Measurements from ENCODE around the gene HPSE2.

Gene HPSE2

DNA sequence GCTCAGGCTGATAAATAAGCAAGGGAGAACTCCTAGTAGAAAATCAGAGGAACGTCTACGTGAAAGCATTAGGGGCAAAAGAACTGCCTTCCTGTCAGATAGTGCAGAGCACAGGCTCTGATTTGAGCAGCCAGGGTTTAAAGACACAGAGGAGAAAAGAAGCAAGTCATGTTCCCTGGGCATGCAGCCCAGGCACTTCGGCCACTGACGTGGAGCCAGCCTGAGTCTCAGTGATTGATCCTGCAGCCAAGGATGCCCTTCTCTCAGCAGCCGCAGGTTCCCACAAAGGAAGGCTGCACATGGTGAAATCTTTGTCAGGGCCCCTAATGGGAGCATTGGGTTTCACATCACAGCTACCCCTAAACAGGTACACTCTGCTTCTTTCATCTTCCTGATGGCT is 627.2 kb downstream of the HPSE2 start:
- Histone ChIP-seq H3K27ac (ENCODE audit: low read length) (no peak overlapping the region), H3K4me3 (ENCODE audit: low read length) (no peak overlapping the region), H3K36me3 (ENCODE audit: control insufficient read depth, low read depth, low read length) (no peaks in the 10 kb centered on the region), H3K4me1 (ENCODE audit: control insufficient read depth, low read depth, low read length) (peaks cover 9% of the 10 kb centered on the region), H3K9ac (ENCODE audit: low read length) (no peak overlapping the region), H3K27me3 (ENCODE audit: control insufficient read depth, insufficient read depth, low read length) (no peaks in the 10 kb centered on the region), H3K9me3 (ENCODE audit: control insufficient read depth, low read depth, low read length) (no peaks in the 10 kb centered on the region)

DNA sequence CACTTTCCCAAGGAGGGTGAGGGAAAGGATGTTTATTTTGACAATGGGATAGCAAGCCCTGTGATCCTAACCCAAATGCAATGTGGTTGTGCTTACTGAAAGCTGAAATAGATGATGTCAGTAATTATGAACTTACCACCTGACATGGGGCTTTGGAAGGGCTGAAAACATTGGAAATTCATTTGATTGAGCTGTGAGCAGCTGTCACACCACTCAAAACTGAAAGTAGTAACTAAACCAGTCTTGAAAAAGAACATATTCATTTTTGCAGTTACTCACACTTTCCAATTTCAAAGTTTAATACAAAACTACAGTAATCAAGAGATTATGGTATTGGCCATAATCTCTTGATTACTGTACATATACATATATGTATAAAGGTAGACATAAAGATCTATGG is 633.4 kb downstream of the HPSE2 start:
- no peak overlapping the region for H3K27ac ChIP-seq (ENCODE audit: low read length)
- no peaks in the 10 kb centered on the region for H3K9me3 ChIP-seq (ENCODE audit: control insufficient read depth, low read depth, low read length)

DNA sequence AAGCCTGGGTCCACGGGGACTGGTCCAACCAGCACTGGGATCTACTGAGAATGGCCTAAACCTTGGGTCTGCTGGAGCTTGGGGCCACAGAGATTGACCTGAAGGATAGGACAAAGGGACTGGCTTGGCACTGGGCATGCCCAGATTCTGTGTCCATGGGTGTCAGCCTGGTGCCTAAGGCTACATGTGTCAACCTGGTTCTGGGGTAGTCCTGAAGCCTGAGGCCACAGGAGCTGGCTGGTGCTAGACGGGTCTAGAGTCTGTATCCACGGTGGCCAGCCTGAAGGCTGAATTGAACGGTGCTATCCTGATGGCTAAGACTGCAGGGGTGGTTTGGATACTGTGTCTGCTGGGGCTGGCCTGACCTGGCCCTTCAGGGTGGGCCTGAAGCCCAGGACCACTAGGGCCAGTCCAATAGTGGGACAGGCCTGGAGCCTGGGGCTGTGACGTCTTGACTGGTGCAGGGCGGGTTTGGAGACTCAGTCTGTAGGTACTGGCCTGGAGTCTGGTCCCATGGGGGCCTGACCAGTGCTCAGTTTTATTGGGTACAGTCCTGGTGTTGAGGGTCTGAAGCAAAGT is 636.5 kb downstream of the HPSE2 start:
- no peaks in the 10 kb centered on the region for H3K36me3 ChIP-seq (ENCODE audit: control insufficient read depth, low read depth, low read length)
- H3K27ac ChIP-seq (ENCODE audit: low read length), result no peak overlapping the region
- H3K4me1 ChIP-seq (ENCODE audit: control insufficient read depth, low read depth, low read length), result no peaks in the 10 kb centered on the region
- H3K9me3 ChIP-seq (ENCODE audit: control insufficient read depth, low read depth, low read length), result no peaks in the 10 kb centered on the region
- no peaks in the 10 kb centered on the region for H3K27me3 ChIP-seq (ENCODE audit: control insufficient read depth, insufficient read depth, low read length)
- no peak overlapping the region for H3K9ac ChIP-seq (ENCODE audit: low read length)
- H3K4me3 ChIP-seq (ENCODE audit: low read length), result no peak overlapping the region

More for the DNA sequence above, 633.4 kb downstream of the HPSE2 start:
- Histone ChIP-seq H3K36me3 (ENCODE audit: control insufficient read depth, low read depth, low read length) (no peaks in the 10 kb centered on the region), H3K4me3 (ENCODE audit: low read length) (no peak overlapping the region), H3K27me3 (ENCODE audit: control insufficient read depth, insufficient read depth, low read length) (no peaks in the 10 kb centered on the region), H3K4me1 (ENCODE audit: control insufficient read depth, low read depth, low read length) (peaks cover 2% of the 10 kb centered on the region), H3K9ac (ENCODE audit: low read length) (no peak overlapping the region)

DNA sequence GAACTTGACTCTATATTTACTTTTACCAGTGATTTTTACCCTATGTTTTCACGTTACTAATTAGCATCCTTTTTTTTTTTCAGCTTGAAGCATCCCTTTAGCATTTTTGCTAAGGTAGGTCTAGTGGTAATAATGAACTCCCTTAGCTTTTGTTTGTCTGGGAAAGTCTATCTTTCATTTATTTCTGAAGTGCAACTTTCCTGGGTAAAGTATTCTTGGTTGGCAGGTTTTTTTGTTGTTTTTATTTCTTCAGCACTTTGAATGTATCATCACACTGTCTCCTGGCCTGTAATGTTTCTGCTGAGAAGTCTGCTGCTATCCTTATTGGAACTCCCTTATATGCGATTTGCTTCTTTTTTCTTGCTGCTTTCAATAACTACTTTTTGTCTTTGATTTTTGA is 639.2 kb downstream of the HPSE2 start:
- Histone ChIP-seq H3K27ac (ENCODE audit: low read length) (no peak overlapping the region), H3K9me3 (ENCODE audit: control insufficient read depth, low read depth, low read length) (no peaks in the 10 kb centered on the region), H3K4me1 (ENCODE audit: control insufficient read depth, low read depth, low read length) (no peaks in the 10 kb centered on the region), H3K27me3 (ENCODE audit: control insufficient read depth, insufficient read depth, low read length) (no peaks in the 10 kb centered on the region), H3K36me3 (ENCODE audit: control insufficient read depth, low read depth, low read length) (no peaks in the 10 kb centered on the region), H3K4me3 (ENCODE audit: low read length) (no peak overlapping the region), H3K9ac (ENCODE audit: low read length) (no peak overlapping the region)

DNA sequence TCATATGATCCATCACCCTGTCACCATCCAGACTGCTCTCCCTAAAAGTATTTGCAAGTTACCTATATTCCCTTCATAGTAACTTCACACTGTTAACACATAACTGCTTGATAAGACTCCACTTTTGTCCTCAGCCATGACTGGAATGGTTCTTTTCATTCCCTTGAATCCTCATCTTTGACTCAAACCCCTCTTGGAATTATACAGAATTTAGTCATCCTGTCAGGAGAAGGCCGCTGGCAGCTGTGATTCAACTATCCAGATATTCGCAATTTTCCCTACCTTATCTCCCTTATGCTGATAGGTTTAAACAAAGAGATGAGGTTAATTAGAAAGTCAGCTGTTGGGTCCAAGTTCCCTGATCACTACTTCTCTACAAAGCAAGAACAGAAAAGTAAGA is 646.0 kb downstream of the HPSE2 start:
- H3K9ac ChIP-seq (ENCODE audit: low read length), result no peak overlapping the region
- H3K27ac ChIP-seq (ENCODE audit: low read length), result no peak overlapping the region
- no peaks in the 10 kb centered on the region for H3K9me3 ChIP-seq (ENCODE audit: control insufficient read depth, low read depth, low read length)
- no peaks in the 10 kb centered on the region for H3K4me1 ChIP-seq (ENCODE audit: control insufficient read depth, low read depth, low read length)
- no peaks in the 10 kb centered on the region for H3K36me3 ChIP-seq (ENCODE audit: control insufficient read depth, low read depth, low read length)
- H3K4me3 ChIP-seq (ENCODE audit: low read length), result no peak overlapping the region
- no peaks in the 10 kb centered on the region for H3K27me3 ChIP-seq (ENCODE audit: control insufficient read depth, insufficient read depth, low read length)

DNA sequence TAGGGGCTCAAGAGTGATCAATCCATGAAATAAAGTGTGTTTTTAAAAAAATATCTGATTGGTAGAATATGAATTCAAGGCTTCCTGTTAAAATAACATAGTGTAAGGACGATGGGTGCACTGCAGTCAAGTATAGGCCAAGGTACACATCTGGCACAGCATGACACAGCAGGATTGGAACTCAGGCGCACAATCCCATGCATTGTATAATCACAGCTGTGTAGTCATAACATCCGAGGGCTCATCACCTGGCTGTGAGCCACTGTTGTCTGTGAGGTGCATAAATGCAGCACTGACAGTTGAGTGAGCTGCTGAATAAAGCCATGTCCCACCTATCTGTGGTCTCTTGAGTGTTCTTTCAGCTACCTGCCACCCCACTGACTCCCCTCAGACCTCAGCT is 646.6 kb downstream of the HPSE2 start:
- Histone ChIP-seq H3K9ac (ENCODE audit: low read length) (no peak overlapping the region), H3K36me3 (ENCODE audit: control insufficient read depth, low read depth, low read length) (no peaks in the 10 kb centered on the region), H3K4me3 (ENCODE audit: low read length) (no peak overlapping the region), H3K9me3 (ENCODE audit: control insufficient read depth, low read depth, low read length) (no peaks in the 10 kb centered on the region), H3K27ac (ENCODE audit: low read length) (no peak overlapping the region), H3K27me3 (ENCODE audit: control insufficient read depth, insufficient read depth, low read length) (no peaks in the 10 kb centered on the region), H3K4me1 (ENCODE audit: control insufficient read depth, low read depth, low read length) (no peaks in the 10 kb centered on the region)

DNA sequence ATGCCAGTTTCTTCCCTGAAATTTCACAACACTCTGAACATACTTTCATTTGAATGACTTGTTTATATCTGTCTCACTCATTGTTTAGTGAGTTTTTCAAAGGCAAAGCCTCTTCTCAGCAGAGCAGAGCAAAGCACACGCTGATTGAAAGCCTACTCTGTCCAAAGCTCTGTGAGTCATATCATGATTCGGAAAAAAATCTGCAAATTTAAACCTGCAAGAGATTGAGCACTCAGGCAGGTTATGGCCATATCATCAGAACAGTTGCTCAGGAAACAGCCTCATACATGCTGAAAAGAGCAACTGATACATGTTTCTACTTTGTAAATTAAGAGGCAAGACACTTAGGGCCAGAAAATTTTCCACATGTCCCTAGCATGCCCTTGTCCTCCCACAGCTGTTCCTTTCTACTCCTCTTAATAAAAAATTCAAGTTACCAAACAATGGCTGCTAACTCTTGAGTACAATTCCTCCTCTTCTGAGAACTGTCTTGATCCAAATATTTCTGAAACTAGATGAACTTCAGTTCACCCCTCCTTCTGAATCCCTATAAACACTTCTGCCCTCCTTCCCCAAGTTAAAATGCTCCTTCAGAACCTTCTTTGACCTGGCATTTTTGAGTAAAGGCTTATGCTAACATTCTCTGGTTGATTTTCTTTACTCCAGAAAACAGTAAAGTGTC is 648.4 kb downstream of the HPSE2 start:
- no peak overlapping the region for H3K4me3 ChIP-seq (ENCODE audit: low read length)
- no peaks in the 10 kb centered on the region for H3K4me1 ChIP-seq (ENCODE audit: control insufficient read depth, low read depth, low read length)
- no peaks in the 10 kb centered on the region for H3K27me3 ChIP-seq (ENCODE audit: control insufficient read depth, insufficient read depth, low read length)
- no peaks in the 10 kb centered on the region for H3K9me3 ChIP-seq (ENCODE audit: control insufficient read depth, low read depth, low read length)
- no peak overlapping the region for H3K27ac ChIP-seq (ENCODE audit: low read length)
- no peaks in the 10 kb centered on the region for H3K36me3 ChIP-seq (ENCODE audit: control insufficient read depth, low read depth, low read length)
- H3K9ac ChIP-seq (ENCODE audit: low read length), result no peak overlapping the region

DNA sequence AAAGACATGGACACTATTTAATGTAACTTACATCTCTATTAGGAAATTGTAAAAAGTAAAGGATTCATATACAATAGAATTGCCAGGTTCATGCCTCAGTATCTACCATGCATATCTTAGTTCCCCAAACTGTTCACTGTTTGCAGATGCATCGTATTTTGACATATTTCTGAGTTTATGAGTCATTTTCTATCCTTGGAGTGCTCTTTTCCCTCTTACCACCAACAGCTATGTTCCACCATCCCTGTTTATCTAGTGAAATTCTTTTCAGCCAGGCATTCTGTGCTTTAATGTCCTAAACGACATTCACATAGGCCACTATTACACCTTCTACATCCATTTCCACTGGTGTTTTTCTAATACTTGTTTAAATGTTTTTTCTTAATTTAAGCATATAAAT is 649.6 kb downstream of the HPSE2 start:
- H3K27ac ChIP-seq (ENCODE audit: low read length), result no peak overlapping the region
- H3K9me3 ChIP-seq (ENCODE audit: control insufficient read depth, low read depth, low read length), result no peaks in the 10 kb centered on the region
- no peak overlapping the region for H3K4me3 ChIP-seq (ENCODE audit: low read length)
- H3K27me3 ChIP-seq (ENCODE audit: control insufficient read depth, insufficient read depth, low read length), result no peaks in the 10 kb centered on the region
- no peaks in the 10 kb centered on the region for H3K4me1 ChIP-seq (ENCODE audit: control insufficient read depth, low read depth, low read length)
- no peak overlapping the region for H3K9ac ChIP-seq (ENCODE audit: low read length)
- no peaks in the 10 kb centered on the region for H3K36me3 ChIP-seq (ENCODE audit: control insufficient read depth, low read depth, low read length)

DNA sequence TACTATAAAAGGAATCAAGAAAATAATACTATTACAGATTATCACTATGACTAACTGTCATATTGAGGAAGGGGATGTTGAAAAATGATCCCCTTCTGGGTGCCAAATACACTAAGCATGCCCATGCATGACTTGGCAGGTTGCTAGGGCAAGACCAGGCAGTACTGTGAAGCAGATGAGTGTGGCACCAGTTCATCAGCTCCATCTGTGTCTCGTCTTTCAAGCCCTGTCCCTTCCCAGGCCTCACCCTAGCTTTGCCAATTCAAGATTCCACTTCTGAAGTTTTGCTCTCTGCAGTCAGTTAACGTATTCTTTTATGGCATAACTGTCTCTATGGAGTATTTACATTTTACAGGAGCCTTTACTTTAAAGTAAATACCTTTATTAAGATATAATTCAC is 653.3 kb downstream of the HPSE2 start:
- H3K9ac ChIP-seq (ENCODE audit: low read length), result no peak overlapping the region
- no peak overlapping the region for H3K4me3 ChIP-seq (ENCODE audit: low read length)

DNA sequence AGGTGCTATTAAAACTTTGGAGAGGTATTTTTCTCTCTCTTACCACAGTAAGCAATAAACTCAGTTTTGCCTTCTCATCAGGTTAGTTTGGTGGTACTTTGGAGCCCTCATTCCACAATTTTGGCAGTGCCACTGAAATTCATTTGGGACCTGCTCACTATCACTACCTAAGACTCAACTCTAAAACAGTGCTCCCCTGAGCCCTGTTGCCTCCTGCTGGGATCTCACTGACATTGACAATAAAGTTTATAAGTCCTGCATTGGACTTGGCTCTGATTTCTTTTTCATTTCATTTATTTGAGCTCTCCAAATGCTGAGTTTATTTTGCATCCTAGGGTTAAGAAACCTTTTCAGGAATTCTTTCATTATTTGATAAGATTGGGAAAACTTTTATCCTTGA is 658.1 kb downstream of the HPSE2 start:
- Histone ChIP-seq H3K9ac (ENCODE audit: low read length) (no peak overlapping the region), H3K36me3 (ENCODE audit: control insufficient read depth, low read depth, low read length) (no peaks in the 10 kb centered on the region), H3K27ac (ENCODE audit: low read length) (no peak overlapping the region), H3K9me3 (ENCODE audit: control insufficient read depth, low read depth, low read length) (no peaks in the 10 kb centered on the region), H3K27me3 (ENCODE audit: control insufficient read depth, insufficient read depth, low read length) (no peaks in the 10 kb centered on the region), H3K4me3 (ENCODE audit: low read length) (no peak overlapping the region), H3K4me1 (ENCODE audit: control insufficient read depth, low read depth, low read length) (peaks cover 5% of the 10 kb centered on the region)

More for the DNA sequence above, 653.3 kb downstream of the HPSE2 start:
- H3K4me1 ChIP-seq (ENCODE audit: control insufficient read depth, low read depth, low read length), result no peaks in the 10 kb centered on the region
- H3K27ac ChIP-seq (ENCODE audit: low read length), result no peak overlapping the region
- H3K36me3 ChIP-seq (ENCODE audit: control insufficient read depth, low read depth, low read length), result no peaks in the 10 kb centered on the region
- no peaks in the 10 kb centered on the region for H3K27me3 ChIP-seq (ENCODE audit: control insufficient read depth, insufficient read depth, low read length)
- no peaks in the 10 kb centered on the region for H3K9me3 ChIP-seq (ENCODE audit: control insufficient read depth, low read depth, low read length)

DNA sequence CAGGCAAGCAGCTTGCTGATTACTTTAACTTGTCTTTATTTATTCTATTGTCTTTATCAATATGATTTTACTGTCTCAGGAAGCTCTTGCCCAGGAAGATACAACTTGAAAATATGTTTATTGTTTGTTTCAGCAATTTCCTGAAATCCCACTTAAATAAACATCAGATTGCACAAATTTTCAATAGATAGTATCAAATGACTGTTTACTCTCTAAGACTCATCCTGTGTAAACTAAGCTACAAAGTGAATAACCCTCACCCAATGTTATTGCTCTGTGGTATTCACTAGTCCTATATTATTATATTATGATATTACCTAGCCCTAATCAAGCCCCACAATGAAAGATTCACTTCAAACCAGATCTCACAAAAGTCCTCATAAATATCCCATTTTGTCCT is 658.5 kb downstream of the HPSE2 start:
- H3K27me3 ChIP-seq (ENCODE audit: control insufficient read depth, insufficient read depth, low read length), result no peaks in the 10 kb centered on the region

DNA sequence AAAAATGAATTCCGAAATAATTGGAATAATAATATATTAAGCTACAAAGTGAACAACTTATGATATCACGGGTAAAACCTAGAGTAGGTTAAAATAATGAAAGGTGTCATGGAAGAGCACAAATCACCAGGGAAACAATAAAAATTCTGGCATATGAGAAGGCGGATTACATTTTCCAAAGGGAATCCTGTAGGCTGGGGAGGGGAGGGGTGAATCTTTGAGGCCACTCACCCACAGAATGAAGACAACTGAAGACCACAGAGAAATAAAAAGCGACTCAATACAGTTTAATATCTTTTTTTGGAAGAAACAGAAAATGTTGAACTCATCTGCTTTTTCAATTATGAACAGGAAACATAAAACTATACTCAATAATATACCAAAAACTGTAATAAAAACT is 659.6 kb downstream of the HPSE2 start:
- Histone ChIP-seq H3K4me1 (ENCODE audit: control insufficient read depth, low read depth, low read length) (peaks cover 5% of the 10 kb centered on the region), H3K9ac (ENCODE audit: low read length) (no peak overlapping the region), H3K9me3 (ENCODE audit: control insufficient read depth, low read depth, low read length) (no peaks in the 10 kb centered on the region), H3K27ac (ENCODE audit: low read length) (no peak overlapping the region), H3K27me3 (ENCODE audit: control insufficient read depth, insufficient read depth, low read length) (no peaks in the 10 kb centered on the region), H3K36me3 (ENCODE audit: control insufficient read depth, low read depth, low read length) (no peaks in the 10 kb centered on the region), H3K4me3 (ENCODE audit: low read length) (no peak overlapping the region)

More for the DNA sequence above, 658.5 kb downstream of the HPSE2 start:
- Histone ChIP-seq H3K27ac (ENCODE audit: low read length) (no peak overlapping the region), H3K9me3 (ENCODE audit: control insufficient read depth, low read depth, low read length) (no peaks in the 10 kb centered on the region), H3K9ac (ENCODE audit: low read length) (no peak overlapping the region), H3K4me1 (ENCODE audit: control insufficient read depth, low read depth, low read length) (peaks cover 5% of the 10 kb centered on the region), H3K36me3 (ENCODE audit: control insufficient read depth, low read depth, low read length) (no peaks in the 10 kb centered on the region), H3K4me3 (ENCODE audit: low read length) (no peak overlapping the region)

Data from iPS-18a (cell line).